Fibroblast of villous mesenchyme (primary cell): ENCODE measurements around the gene EAF2. TPM values are rescaled to one million over a fixed set of nuclear protein-coding genes. Genes with fewer than 3 reads are reported as not detected.
A peak's percentile ranks its signal among the peaks of the same experiment; 100 is the strongest.
"Not testable (repeated sequence)": the region's sequence is repeated elsewhere in the genome, so short reads cannot be mapped to it uniquely, and the experiment has no call there.

ENCODE experiments used
- DNase-seq: peaks from one replicate; pipeline ENCODE4 v3.0.0-alpha.2; 2010; ENCODE audit warnings: low read depth
- H3K4me3 ChIP-seq: 2 replicates; pipeline ENCODE4 v1.5.1; 2011; ENCODE audit warnings: low read depth, mild to moderate bottlenecking, low read length
- CTCF ChIP-seq: IDR thresholded peaks from 2 replicates; pipeline ENCODE4 v1.5.1; 2012; ENCODE audit warnings: low read depth, mild to moderate bottlenecking, low read length; ENCODE audit not compliant: insufficient read depth
- total RNA-seq: library from RNA; depleted of rRNA; stranded (reverse); fragments of >200 nt; gene quantifications from 2 replicates; pipeline ENCODE4 v1.2.3, GENCODE V29; 2012

Gene EAF2
- total RNA-seq, 1 donor, result 0.43 TPM

- no peak for DNase-seq
- no peak overlapping the region for H3K4me3 ChIP-seq
- TF ChIP-seq CTCF, result no peak
Measured at GRCh38 chr3:121852256-121852655, 17.2 kb downstream of the EAF2 start.

DNA sequence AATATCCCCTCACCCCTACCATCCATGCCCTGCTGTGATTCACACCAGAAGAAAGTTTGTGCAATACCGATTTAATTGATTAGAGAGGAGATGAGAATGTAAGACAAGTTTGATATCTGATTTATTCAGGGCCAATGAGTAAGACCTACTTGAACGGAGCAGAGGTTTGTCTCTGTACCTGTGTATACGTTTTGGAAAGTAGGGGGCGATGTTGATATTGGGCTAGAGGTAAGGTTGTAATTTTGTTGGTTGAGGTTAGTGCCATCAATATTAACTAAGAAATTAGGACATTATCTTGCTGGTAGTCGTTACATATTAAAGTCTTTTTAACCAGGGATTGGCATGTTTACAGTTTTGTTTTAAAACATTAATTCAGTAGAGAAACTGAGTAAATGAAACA, 20.5 kb downstream of the EAF2 start:
- H3K4me3 ChIP-seq, result no peak overlapping the region
- peak; percentile 1 for DNase-seq

GRCh38 chr3:121857778-121858177, 22.8 kb downstream of the EAF2 start:
- not testable (repeated sequence) for H3K4me3 ChIP-seq

More for the DNA sequence above, 20.5 kb downstream of the EAF2 start:
- TF ChIP-seq CTCF, result peak; percentile 36

GRCh38 chr3:121863247-121863646, 28.2 kb downstream of the EAF2 start:
- H3K4me3 ChIP-seq, DNase-seq: not testable (repeated sequence)

More at GRCh38 chr3:121857778-121858177, 22.8 kb downstream of the EAF2 start:
- DNase-seq, result not testable (repeated sequence)

- no peak for DNase-seq
- TF ChIP-seq CTCF, result no peak
- no peak overlapping the region for H3K4me3 ChIP-seq
Measured at GRCh38 chr3:121863801-121864200, 28.8 kb downstream of the EAF2 start.

- no peak for TF ChIP-seq CTCF
- no peak overlapping the region for H3K4me3 ChIP-seq
- DNase-seq, result no peak
Measured at GRCh38 chr3:121869736-121870135, 34.7 kb downstream of the EAF2 start.

DNA sequence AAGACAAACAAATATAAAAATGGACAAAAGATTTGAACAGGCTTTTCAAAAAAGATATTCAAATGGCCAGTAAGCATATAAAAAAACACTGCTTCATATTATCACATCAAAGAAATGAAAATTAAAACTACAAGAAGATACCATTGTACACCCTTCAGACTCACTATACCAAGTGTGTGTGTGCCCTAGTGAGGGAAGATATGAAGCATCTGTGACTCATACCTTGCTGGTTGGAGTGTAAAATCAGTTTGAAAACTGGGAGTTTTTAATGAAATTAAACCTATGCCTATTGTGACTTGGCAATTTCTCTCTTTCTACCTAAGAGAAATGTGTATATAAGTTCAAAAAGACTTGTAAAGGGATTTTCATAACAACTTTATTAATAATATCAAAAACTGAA, 35.7 kb downstream of the EAF2 start:
- DNase-seq, result no peak
- no peak for TF ChIP-seq CTCF

GRCh38 chr3:121871430-121871829, 36.4 kb downstream of the EAF2 start:
- no peak for TF ChIP-seq CTCF
- DNase-seq, result no peak
- no peak overlapping the region for H3K4me3 ChIP-seq

More for the DNA sequence above, 35.7 kb downstream of the EAF2 start:
- no peak overlapping the region for H3K4me3 ChIP-seq
